Measurements from ENCODE around the gene CKAP5.

Gene CKAP5

DNA sequence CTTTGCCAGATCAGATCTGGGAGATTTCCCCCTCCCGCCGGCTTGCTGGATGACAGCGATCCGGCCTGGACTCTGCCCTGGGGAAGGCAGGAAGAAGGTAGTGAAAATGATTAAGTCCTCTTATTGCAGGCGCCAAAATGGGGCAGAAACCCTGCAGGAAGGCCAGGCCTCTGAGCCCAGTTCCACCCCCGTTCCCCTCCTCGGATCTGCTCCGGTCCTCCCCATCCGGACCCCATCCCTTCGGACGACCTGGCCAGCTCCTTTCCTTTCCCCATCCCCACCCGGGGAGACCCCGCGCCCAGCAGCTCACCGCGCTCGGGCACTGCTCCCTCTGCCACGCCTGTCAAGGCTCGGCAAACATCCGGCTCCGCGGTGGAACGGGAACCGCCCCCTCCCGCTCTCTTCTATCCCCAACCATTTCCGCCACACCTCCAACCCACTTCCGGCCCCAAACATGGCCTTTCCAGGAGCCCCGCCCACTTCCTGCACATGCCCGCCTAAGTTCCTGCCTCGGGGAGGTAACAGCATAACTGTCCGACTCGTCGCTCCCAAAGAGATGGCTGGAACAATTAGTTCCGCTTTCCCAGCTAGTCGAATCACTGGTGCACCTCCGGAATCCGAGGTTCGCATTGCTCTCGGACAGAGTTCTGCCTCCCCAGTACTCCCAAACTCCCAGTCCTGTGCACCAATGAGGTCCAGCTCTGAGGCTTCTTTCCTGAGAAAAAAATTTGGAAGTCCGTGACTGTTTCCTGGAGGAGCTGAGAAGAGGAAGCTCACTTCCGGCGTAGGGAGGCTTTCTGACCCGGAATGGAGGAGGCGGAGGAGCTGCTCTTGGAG is 145.6 kb downstream of the CKAP5 start, which contains the start of the genes ARHGAP1 and ZNF408:
ARHGAP1 (minus strand) TSS at position 379 of the 837 bp plus-strand sequence. CDS start 4,512 bp downstream, outside the sequence.
ZNF408 (plus strand) TSS at position 791 of the 837 bp plus-strand sequence; CDS start at position 808, 17 bp downstream.
- Histone ChIP-seq H3K4me3 (ENCODE audit: low read length, poor library complexity, severe bottlenecking) (peak within 1 kb of the TSS; percentile 95), H3K36me3 (ENCODE audit: insufficient read depth, low read length) (peaks cover 15% of the 10 kb centered on the region; the same call in 1 of the 2 replicates), H3K27me3 (ENCODE audit: insufficient read depth, low read length, poor library complexity, severe bottlenecking) (no peaks in the 10 kb centered on the region), H3K4me1 (ENCODE audit: insufficient read depth, low read length, poor library complexity, severe bottlenecking) (peaks cover 36% of the 10 kb centered on the region), H3K4me2 (ENCODE audit: low read depth, low read length, poor library complexity, severe bottlenecking) (peak within 1 kb of the TSS; percentile 83), H3K9me2 (replicated peaks; ENCODE audit: low read depth, low read length) (no peaks in the 10 kb centered on the region), H4K20me1 (ENCODE audit: insufficient read depth, low read length, poor library complexity, severe bottlenecking) (peaks cover 15% of the 10 kb centered on the region), H3K9me3 (ENCODE audit: insufficient read depth, low read depth, low read length) (no peaks in the 10 kb centered on the region), H2AFZ (ENCODE audit: low read length) (peak within 1 kb of the TSS; percentile 99), H3K79me2 (ENCODE audit: insufficient read depth, low read length) (peaks cover 74% of the 10 kb centered on the region), H3K9ac (ENCODE audit: low read depth, low read length, poor library complexity, severe bottlenecking) (peak within 1 kb of the TSS; percentile 90), H3F3A (ENCODE audit: low read depth) (no peaks in the 10 kb centered on the region)
- TF ChIP-seq CTCF (conservative IDR thresholded peaks at IDR 0.05; ENCODE audit: low read length) = no peak
- TF ChIP-seq EZH2phosphoT487 (IDR thresholded peaks at IDR 0.05; ENCODE audit: borderline replicate concordance) = no peak

DNA sequence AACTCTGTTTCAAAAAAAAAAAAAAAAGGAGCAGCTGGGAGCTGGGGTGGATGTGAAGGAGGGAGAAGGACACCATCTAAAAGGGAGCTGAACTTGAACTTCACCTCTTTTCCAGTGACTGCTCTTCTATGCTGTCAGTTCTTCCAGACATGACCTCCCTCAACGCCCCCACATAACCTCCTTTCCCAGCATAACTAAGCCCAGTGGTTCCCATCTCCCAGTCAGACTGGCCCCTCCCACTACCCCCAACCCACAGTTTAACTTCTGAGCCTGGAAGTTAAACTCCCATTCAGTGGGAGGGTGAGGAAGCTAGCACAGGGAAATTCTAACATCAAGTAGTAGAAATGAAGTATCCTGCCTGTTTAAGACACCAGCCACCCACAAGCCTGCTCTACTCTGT is 147.5 kb downstream of the CKAP5 start:
- Histone ChIP-seq H3K27me3 (ENCODE audit: insufficient read depth, low read length, poor library complexity, severe bottlenecking) (no peaks in the 10 kb centered on the region), H3K9ac (ENCODE audit: low read depth, low read length, poor library complexity, severe bottlenecking) (peak overlapping the region; percentile 90), H3K36me3 (ENCODE audit: insufficient read depth, low read length) (peaks cover 7% of the 10 kb centered on the region; the same call in 1 of the 2 replicates), H3K9me3 (ENCODE audit: insufficient read depth, low read depth, low read length) (no peaks in the 10 kb centered on the region), H3K9me2 (replicated peaks; ENCODE audit: low read depth, low read length) (no peaks in the 10 kb centered on the region), H3K79me2 (ENCODE audit: insufficient read depth, low read length) (peaks cover 66% of the 10 kb centered on the region), H3K4me3 (ENCODE audit: low read length, poor library complexity, severe bottlenecking) (peak overlapping the region; percentile 95), H2AFZ (ENCODE audit: low read length) (no peak overlapping the region), H3K4me1 (ENCODE audit: insufficient read depth, low read length, poor library complexity, severe bottlenecking) (peaks cover 48% of the 10 kb centered on the region), H3K4me2 (ENCODE audit: low read depth, low read length, poor library complexity, severe bottlenecking) (peak overlapping the region; percentile 75), H4K20me1 (ENCODE audit: insufficient read depth, low read length, poor library complexity, severe bottlenecking) (peaks cover 15% of the 10 kb centered on the region), H3F3A (ENCODE audit: low read depth) (no peaks in the 10 kb centered on the region)
- TF ChIP-seq EZH2phosphoT487 (IDR thresholded peaks at IDR 0.05; ENCODE audit: borderline replicate concordance) (no peak), CTCF (conservative IDR thresholded peaks at IDR 0.05; ENCODE audit: low read length) (no peak)

- Histone ChIP-seq H3K79me2 (ENCODE audit: insufficient read depth, low read length) (peaks cover 58% of the 10 kb centered on the region), H3K4me2 (ENCODE audit: low read depth, low read length, poor library complexity, severe bottlenecking) (peak overlapping the region; percentile 46), H3K9ac (ENCODE audit: low read depth, low read length, poor library complexity, severe bottlenecking) (peak overlapping the region; percentile 40), H3K4me3 (ENCODE audit: low read length, poor library complexity, severe bottlenecking) (peak overlapping the region; percentile 9), H2AFZ (ENCODE audit: low read length) (no peak overlapping the region), H3K9me3 (ENCODE audit: insufficient read depth, low read depth, low read length) (no peaks in the 10 kb centered on the region), H3K9me2 (replicated peaks; ENCODE audit: low read depth, low read length) (no peaks in the 10 kb centered on the region), H3K36me3 (ENCODE audit: insufficient read depth, low read length) (peaks cover 7% of the 10 kb centered on the region; the same call in 1 of the 2 replicates), H3K4me1 (ENCODE audit: insufficient read depth, low read length, poor library complexity, severe bottlenecking) (peaks cover 41% of the 10 kb centered on the region), H4K20me1 (ENCODE audit: insufficient read depth, low read length, poor library complexity, severe bottlenecking) (peaks cover 8% of the 10 kb centered on the region), H3F3A (ENCODE audit: low read depth) (no peaks in the 10 kb centered on the region), H3K27me3 (ENCODE audit: insufficient read depth, low read length, poor library complexity, severe bottlenecking) (no peaks in the 10 kb centered on the region)
- TF ChIP-seq EZH2phosphoT487 (IDR thresholded peaks at IDR 0.05; ENCODE audit: borderline replicate concordance) (no peak), CTCF (conservative IDR thresholded peaks at IDR 0.05; ENCODE audit: low read length) (no peak)
Measured at GRCh38 chr11:46697723-46698122, 148.4 kb downstream of the CKAP5 start.

Data from Loucy (cell line).